GM10248 (cell line): ENCODE measurements around the gene GALNTL6.

Experiments
- CTCF ChIA-PET: fragments of 300-600 bp; sonication (Branson Sonifier 250); formaldehyde crosslinking; extraction: SDS; loops from one replicate; lab custom pipeline; 2021; ENCODE audit warnings: antibody characterized with exemption; lab: Yijun Ruan, JAX
- POLR2A ChIA-PET: fragments of 350-650 bp; sonication (Branson Sonifier 250); formaldehyde crosslinking; extraction: SDS; loops from one replicate; lab custom pipeline; 2020; ENCODE audit warnings: antibody characterized with exemption; lab: Yijun Ruan, JAX
- DNase-seq: peaks from one replicate; pipeline ENCODE4 v3.0.0; 2012; ENCODE audit errors: extremely low spot score
- TF ChIP-seq, protein P1 (sequence below): IDR thresholded peaks from 2 replicates; pipeline ENCODE4 v1.5.1; 2012; ENCODE audit warnings: mild to moderate bottlenecking, low read depth; ENCODE audit errors: extremely low read depth, missing control alignments, control extremely low read depth

Gene GALNTL6

DNA sequence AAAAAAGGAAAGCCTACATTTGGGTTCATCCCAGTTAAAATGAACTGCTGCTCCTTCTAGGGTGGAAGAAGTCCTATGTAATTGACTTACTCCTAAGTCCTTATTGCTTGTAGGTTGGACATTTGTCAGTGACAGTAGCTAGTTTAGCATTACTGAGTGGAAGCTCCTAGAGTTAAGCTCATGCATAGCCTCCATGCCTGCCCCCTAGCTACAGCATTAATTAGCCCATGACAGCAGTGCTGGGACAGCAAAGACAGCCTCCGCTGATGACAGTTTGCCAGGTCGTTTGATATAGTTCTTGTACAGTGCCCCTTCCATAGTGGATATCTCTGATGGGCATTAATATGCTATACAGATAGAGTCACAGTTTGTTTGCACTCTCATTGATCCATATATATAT, 18.7 kb upstream of the GALNTL6 start:
- POLR2A ChIA-PET, result no interaction called here
- CTCF ChIA-PET, result interaction anchor here (1.3 to 1.4 kb wide), 2 partner anchors 13 to 20 kb away, joined by 3 to 4 read pairs; no protein-coding TSS in a partner anchor
- DNase-seq, result no peak
- TF ChIP-seq, protein P1, sequence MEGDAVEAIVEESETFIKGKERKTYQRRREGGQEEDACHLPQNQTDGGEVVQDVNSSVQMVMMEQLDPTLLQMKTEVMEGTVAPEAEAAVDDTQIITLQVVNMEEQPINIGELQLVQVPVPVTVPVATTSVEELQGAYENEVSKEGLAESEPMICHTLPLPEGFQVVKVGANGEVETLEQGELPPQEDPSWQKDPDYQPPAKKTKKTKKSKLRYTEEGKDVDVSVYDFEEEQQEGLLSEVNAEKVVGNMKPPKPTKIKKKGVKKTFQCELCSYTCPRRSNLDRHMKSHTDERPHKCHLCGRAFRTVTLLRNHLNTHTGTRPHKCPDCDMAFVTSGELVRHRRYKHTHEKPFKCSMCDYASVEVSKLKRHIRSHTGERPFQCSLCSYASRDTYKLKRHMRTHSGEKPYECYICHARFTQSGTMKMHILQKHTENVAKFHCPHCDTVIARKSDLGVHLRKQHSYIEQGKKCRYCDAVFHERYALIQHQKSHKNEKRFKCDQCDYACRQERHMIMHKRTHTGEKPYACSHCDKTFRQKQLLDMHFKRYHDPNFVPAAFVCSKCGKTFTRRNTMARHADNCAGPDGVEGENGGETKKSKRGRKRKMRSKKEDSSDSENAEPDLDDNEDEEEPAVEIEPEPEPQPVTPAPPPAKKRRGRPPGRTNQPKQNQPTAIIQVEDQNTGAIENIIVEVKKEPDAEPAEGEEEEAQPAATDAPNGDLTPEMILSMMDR, result no peak

DNA sequence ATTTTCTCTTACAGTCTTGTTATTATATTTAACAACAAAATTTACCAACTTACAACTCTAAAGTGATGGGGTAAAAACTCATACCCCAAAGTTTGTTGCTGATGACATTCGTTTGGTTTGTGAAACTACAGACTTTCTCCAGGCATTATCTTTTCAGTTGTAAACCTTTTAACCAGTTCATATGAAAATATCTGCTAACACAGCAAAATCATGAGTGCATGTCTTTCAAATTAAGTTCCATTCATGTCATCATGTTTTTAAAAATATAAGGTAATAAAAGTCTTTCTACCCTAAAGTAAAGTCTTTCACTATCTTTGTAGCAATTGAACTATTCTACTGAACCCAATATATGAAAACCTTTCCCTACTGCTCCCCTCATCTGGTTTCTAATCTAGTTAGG, 3.4 kb upstream of the GALNTL6 start:
- TF ChIP-seq, protein P1, result no peak
- ChIA-PET POLR2A (no interaction called here), CTCF (no interaction called here)
- no peak for DNase-seq

DNA sequence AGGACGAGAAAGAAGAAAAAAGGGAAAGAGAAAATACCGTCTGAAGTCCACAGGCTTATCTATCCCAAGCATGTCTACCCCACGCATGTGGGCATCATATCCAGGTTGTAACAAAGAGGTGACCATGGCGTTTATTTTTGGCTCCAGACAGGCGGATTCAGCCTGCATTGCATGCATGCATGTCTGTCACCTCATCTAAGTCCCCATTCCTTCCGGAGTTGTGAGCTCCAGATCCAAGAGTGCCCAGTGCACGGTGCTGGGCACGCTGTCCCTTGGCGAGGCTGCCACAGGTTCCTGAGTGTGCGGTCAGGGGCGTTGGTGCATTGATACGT, 905 bp upstream of the GALNTL6 start:
- TF ChIP-seq, protein P1, result no peak
- no peak for DNase-seq
- ChIA-PET CTCF (no interaction called here), POLR2A (no interaction called here)

DNA sequence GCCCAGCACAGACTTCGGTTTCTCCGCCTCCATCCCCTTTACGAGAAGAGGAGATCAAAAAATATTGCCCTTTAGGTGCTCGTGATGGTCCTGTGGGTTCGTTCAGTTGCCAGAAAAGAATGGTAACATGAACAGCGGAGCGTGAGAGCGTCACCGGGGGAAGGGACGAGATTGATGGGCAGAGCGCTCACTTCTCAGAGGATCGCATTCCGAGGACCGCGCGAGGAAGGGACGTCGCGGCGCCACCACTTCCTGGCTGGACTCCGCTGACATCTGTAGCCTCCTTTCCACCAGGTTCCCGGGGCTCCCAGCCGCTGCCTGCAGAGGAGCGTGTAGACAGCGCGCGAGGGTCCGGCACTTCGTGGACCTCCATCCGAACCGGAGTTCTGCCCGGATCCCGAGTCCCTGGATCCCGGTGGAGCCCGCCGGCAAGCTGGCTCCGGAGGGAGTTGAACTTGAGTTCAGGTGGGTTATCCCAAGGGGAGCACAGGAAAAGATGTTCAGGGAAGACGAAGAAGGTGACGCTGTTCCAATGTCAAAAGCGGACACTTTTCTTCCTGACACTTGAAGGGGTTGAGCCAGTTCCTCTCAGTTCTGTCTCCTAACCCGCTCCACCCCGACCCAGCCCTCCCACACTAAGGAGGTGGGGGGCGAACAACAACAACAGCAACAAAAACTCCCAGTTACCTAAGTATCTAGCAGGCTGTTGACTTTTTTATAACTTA, 484 bp downstream of the GALNTL6 start:
- POLR2A ChIA-PET, result no interaction called here
- CTCF ChIA-PET, result interaction anchor here (1.4 to 2.1 kb wide), 2 partner anchors 17 to 19 kb away, joined by 3 to 4 read pairs; no protein-coding TSS in a partner anchor
- TF ChIP-seq, protein P1, result no peak
- DNase-seq, result no peak

DNA sequence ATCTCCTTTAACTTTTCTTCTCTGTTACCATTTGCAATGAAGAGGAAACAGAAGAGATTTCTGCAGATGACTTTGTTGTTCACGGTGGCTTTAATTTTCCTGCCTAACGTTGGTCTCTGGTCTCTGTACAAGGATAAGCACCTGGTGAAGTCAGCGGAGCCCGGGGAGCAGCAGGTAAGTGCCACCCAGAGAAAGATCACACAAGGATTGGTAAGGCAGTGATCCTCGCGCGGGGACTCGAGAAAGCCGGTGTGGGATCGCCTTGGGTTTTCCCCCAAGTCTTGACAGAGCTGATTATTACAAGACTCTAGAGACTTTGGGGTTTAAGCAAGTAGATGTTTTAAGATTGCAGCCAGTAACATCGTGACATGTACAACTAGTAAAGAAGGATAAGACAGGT, 1.3 kb downstream of the GALNTL6 start:
- TF ChIP-seq, protein P1, result no peak

DNA sequence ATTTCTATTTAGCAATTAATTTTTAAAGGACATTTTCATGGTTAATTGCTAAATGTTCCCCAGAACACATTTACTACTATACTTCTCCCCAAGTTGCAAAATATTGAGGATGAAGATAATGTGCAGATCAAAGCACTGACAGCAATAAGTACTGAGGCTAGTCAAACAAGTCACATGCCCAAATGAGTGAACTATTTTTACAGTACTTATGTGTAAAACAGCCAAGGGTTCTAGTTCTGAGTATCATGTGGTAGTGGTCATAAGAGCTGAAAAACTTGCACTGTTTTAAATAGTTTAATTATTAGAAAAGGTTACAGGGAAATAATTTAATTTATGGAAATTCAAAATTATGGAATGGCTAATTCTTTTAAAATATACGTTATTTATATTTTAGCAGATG, 3.8 kb downstream of the GALNTL6 start:
- POLR2A ChIA-PET, result no interaction called here
- no peak for DNase-seq
- CTCF ChIA-PET, result no interaction called here
- TF ChIP-seq, protein P1, result no peak

More for the DNA sequence above, 1.3 kb downstream of the GALNTL6 start:
- CTCF ChIA-PET, result interaction anchor here (1.4 to 2.1 kb wide), 2 partner anchors 16 to 20 kb away, joined by 3 to 4 read pairs; no protein-coding TSS in a partner anchor
- POLR2A ChIA-PET, result no interaction called here
- DNase-seq, result no peak
